ENCODE data around the gene CPEB3.
"Not testable (repeated sequence)": the region's sequence is repeated elsewhere in the genome, so short reads cannot be mapped to it uniquely, and the experiment has no call there.

The CPEB3 gene

DNA sequence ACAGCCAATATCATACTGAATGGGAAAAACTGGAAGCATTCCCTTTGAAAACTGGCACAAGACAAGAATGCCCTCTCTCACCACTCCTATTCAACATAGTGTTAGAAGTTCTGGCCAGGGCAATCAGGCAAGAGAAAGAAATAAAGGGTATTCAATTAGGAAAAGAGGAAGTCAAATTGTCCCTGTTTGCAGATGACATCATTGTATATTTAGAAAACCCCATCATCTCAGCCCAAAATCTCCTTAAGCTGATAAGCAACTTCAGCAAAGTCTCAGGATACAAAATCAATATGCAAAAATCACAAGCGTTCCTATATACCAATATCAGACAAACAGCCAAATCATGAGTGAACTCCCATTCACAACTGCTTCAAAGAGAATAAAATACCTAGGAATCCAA lies 156.8 kb downstream of the CPEB3 start:
- not testable (repeated sequence) for DNase-seq

DNA sequence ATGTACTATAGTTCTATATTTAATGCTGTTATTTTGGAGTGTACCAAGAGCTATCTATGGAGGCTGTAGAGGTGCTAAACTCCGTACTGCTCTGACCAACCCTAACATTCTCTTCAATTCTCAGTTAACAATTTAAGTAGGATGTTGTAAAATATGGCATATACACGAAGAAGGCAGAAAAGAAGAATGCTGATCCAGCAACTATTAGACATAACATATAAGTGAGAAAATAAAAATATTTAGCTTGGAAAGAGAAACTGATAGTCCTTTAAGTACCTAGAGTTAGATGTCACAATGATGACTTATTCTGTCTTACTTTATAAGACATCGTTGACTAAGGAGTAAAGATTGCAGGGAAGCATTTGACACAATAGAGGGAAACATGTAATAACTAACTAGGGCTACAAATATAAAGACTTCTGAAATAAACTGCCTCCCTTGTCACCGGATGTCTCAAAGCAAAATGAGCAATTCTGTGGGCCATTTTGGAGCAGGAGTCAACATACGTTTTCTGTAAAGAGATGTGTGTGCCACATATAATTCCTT lies 159.5 kb downstream of the CPEB3 start:
- DNase-seq = no peak

DNA sequence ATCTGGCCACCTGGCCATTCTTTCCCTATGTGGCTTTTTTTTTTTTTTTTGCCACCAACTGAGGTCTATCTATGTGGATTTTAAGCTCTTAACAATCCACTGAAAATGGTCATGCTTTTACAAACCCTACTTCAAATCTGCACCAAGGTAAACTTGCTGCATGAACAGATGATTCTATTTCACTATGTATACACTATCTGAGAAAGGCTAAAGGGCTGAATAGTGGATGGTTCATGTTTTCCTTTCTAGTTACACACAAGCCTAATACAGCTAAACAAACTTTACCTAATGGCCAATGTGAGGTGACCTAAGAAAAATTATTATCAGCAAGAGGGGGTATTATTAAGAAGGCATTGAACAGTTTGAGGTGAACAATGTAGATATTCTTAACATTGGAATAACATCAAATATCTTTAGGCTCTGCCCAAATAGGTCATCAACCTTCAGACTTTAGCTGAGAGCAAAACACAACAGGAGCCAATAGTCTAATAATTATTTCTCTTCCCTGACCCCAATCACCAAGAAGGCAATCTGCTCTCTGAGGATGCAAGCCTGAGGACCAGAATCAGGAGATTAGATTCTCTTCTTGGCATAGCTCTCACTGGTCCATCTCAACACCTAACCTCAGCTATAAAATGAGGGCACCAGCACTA lies 160.1 kb downstream of the CPEB3 start:
- no peak for DNase-seq

DNA sequence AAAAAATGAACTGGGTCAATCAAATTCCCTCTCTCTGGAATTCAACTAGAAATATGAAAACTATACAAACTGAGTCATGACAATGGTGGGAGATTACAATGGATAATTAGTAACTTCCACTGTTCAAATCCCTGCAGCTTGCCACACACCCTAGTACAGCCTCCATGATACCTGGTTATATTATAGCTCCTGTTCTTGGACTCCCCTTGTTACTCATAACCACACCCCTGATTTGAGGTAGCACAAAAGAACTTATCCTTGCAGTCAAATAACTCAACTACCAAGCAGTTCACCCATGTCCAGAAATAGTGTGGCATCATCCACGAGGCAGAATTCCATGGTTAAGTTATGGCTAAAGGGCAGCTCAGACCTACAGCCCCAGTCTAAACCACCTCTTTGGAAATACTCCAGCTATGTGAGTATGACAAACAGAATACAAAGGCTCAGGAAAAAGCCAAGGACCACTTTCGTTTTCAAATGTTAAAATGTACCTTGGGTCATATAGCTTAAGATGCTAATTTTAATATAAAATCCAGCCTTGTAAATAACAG lies 164.7 kb downstream of the CPEB3 start:
- no peak for DNase-seq

DNA sequence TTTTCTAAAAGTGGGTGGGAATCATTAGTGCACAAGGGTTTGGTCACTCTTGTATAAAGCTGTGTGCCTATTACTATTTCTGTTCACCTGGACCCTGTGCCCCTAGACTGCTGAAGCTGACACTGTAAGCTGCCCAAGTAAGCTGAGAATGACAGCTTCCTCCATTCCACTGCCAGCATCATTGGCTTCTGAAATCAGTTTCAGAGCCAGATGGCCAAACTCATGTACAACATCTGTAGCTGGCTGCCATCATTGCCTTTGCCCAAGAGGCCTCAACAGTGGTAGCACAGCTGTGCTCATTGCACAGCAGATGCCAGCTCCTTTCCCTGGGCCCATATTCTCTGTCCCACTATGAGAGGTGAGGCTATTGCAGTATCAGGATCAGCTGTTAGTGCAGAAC lies 165.7 kb downstream of the CPEB3 start:
- DNase-seq = no peak

DNA sequence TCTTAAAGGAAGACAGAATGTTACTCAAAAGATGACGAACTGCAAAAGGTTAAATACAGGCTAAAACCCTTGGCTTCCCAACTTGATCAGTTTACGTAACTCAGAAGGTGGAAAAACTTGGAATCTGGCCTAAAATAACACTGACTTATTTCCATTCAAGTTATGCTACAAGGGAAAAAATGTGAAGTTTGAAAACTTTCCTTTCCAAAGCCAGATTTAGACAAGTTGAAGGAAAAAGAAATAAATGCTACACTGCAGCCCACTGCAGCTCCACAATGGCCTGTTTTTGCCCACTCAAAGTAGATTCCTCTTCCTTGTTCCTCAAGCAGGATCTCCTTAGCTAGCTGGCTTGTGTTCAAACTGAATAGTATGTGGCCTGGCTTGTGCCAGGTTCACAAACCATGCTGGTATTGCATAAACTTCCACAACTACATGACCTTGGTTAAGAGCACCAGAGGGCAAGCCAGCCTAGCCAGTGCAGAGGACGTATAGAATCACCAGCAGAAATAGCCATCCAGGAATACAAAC lies 166.2 kb downstream of the CPEB3 start:
- no peak for DNase-seq

DNA sequence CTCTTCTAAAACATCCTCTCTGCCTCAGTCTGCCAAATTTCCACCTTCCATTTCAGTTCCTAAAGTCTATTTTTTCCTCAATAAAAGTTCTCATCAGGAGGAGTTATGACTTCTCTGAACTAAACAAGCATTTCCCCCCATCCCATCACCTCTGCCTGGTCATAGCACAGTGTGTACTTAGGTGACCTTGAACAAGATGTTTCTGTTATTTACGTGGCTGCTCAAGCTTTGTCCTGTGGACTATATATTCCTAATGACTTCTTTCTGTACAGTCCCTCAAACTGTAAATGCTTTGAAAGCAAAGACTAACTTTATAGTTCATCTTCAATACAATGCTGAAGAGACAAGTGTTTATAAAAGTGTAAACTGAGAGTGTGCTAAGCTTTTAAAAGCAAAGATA lies 166.9 kb downstream of the CPEB3 start:
- DNase-seq = no peak

DNA sequence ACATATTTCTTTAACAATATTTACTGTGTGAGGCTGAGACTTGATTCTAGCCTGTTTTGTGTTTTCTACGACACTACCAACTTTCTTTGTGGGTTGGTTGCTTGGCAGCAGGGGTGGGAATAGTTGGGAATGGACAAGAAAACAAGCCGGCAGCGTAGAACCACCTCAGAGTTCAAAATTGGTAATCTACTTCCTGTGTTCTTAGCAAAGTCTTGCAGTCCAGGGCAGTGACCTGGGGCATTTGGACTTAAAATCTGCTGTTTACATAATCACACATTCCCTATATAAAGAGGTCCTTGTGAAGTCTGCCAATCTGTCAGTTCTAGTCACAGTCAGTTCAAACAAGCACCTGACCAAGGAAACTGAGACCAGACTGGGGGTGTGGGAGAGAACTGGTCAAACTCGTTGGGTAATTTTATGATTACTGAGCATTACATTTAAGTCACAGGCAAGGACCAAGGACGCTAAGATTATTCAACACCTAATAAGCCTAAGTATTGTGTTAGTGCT lies 167.9 kb downstream of the CPEB3 start:
- DNase-seq = no peak

DNA sequence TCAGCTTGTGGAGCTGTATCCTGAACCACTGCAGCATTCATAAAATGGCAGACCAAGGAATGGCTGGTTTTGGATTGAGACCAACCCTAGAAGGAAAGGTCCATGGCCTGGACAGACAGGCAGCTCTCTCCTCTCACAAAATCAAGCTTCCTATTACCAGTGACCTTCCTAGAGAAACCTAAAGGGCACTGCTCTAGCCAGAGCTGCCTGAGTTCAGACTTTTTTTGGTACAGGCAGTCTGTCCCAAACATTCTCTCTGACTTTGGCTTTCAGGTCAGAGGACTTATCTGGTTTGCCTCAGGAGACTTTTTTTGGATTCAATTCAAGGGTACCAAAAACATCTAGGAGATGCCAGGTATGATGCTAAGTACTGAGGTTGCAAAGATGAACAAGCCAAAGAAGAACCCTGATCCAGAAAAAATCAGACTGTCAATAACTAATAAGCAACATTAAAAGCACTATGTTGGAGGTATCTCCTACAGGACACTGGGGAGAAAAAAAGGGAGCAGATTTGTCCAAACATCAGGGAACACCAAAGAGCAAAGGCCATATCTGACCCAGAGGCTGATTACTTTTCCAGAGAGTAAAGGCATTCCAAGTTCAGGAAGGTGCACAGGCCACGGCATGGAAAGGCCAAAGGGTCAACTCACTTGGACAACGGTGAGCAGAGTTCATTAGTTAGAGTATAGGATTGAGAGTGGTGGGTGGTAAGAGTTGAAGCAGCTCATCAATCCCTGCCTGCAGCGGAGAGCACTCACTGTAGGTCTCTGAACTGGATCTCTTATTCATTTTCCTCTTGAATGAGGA lies 169.0 kb downstream of the CPEB3 start:
- DNase-seq = no peak

DNA sequence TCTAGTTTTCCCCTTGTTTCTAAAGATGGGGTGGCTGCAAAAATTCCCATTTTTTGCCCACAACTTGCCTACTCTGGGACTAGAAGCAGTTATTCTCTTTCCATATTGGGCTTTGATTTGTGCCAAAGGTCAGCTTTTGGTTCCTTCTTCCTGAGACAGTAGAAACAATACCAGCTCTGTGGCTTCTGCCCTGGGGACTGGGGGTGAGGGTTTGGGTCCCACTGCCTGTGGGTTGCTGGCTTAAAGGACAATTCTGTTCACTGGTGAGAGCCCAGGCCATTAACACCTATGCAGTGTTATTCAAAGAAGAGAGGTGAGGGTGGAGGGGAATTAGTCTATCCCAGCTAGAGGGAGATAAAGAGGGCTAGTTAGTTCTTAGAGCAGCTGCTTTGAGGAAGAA lies 171.5 kb downstream of the CPEB3 start:
- no peak for DNase-seq

DNA sequence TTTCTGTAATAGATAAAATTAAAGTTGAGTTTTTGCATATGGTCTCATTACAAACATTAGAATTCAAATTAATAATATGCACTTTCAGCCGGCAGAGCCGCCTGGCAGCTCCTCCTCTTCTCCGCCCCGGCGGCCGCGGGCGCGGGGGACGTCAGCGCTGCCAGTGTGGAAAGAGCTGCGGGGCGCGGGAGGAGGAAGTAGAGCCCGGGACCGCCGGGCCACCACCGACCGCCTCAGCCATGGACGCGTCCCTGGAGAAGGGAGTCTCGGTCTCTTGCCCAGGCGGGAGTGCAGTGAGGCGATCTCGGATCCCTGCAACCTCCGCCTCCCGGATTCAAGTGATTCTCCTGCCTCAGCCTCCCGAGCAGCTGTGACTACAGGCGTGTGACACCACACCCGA lies 176.0 kb downstream of the CPEB3 start:
- not testable (repeated sequence) for DNase-seq

DNA sequence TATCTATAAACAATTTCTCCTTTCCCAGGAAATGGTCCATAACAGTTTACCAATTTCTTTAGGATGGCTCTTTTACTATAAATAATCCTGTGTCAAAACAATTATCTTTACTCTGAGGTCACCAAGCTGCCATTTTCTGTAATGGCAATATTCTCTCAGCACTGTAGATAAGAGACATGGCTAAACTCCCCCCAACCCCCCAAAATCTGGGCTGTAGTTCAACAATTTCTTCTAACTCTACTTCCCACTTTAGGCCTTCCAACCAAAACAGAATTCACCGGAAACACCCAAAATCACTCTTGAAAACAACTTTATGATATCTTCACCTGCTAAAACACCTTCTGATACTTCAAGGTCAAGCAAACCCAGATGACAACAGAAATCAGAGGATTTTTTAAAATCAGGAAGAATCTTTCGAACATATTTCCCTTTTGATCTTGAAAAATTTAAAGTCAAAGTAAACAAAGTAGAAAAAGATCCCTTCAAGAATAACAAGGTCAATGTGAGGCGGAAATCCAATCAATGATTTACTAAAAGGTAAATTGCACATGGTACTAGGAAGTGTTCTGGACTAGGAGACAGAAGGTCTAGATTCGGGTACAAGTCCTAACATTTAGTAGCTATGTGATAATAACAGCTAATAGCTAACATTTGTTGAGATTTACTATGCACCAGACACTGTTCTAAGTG lies 176.8 kb downstream of the CPEB3 start:
- no peak for DNase-seq

DNA sequence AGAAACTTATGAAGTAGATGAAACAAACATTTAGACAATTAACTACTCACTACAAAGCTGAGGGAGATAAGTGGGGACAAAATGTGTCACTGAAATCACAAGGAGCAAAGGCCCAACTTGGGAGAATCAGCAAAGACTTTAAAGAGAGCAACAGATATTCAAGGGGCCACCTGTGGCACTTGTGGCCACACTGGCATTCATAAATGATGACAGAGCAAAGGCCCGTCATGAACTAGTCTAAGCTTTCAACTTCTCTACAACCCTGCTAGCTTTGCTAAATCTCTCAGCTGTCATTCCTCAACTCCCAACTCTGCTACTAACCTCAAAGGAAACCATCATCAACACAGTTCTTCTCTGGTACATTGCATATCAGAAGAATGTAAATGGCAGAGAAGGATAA lies 178.4 kb downstream of the CPEB3 start:
- DNase-seq = no peak

DNA sequence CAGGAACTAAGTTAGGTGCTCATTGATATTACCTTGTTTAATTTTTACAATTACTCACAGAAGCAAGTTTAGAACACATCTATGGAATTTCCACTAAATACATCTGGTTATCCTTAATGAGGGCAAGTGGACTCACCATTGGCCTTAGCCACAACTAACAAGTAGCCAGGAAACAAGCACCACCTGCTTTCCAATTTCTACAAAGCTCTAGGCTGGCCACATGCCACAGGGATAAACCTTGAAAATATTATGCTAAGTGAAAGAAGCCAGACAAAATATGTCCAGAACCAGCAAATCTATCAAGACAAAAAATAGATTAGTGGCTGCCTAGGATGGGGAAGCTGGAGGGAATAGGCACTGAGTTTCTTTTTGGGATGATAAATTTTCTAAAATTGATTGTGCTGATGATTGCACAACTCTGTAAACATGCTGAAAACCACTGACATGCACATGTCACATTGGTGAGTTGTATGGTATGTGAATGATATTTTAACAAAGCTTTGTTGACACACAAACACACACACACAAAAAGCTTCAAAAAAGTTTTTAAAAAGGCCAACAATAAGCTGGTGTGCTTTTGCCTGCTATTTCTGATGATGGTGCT lies 179.4 kb downstream of the CPEB3 start:
- DNase-seq = no peak

DNA sequence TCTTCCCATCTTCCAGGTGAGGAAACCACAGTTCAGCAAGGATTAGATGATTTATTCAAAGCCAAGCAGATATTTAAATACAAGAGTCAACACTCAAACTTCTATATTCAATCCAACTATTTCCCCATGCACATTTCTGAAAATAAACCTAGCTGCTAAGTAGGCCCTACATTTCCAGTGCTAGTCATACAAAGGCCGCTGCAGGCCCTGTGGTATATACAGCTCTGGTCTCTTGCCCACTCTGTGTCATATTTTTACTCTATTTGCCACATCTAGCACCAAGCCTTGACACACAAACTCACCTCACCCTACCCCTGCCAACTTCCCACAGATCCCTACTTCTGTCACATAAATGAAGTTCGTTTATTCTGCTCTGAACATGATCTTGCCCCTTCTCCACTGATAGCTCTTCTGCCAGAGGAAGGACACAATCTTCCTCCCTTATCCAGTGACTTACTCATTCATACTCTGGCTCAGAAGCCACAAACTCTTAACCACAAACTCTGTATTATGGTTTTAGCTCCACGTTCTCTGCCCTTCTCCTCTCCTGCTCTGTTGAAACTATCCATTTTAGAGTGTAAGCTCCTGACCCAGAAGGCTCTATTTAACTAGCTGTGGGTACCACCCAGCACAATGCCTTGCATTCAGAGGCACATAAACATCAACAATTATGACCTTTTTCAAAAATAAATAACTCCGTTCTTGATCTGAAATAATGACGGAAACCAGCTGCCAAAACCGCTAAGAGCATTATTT lies 180.7 kb downstream of the CPEB3 start:
- DNase-seq = no peak

DNA sequence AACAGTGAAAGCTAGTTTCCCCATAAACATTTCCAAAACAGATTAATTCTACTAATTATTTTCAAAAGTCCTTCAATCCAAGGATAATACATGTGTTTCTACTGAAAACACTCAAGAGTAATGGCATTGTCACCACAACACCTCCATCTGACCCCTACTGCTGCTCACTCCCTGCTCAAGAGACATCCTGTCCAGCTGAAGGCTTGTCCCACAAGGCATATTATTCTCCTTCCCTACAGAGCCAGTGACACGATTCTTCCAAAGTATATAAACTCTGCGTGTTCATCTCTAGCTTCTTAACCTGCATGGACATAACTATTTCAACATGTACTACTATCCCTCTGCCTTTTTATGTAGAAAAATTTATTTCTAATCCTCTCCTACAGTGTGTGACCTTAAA lies 182.1 kb downstream of the CPEB3 start:
- DNase-seq = no peak

DNA sequence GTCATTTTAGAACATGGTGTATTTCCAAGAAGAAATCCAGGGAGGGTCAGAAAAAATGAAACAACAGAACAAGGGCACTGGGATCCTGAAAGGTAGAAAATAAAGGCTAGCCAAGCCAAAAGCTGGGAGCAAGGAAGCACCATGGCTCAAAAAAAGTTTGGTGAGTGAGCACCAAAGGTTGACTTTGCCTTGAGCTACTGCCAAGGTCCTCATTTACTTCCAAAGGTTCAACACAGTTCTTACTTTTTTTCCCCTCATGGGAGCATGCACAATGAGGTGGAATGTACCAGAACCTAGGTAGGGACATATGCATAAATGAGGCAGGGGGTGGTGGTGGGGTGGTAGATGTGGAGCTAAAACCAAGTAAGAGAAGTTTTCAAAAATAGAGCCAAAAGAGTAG lies 182.8 kb downstream of the CPEB3 start:
- DNase-seq = no peak

DNA sequence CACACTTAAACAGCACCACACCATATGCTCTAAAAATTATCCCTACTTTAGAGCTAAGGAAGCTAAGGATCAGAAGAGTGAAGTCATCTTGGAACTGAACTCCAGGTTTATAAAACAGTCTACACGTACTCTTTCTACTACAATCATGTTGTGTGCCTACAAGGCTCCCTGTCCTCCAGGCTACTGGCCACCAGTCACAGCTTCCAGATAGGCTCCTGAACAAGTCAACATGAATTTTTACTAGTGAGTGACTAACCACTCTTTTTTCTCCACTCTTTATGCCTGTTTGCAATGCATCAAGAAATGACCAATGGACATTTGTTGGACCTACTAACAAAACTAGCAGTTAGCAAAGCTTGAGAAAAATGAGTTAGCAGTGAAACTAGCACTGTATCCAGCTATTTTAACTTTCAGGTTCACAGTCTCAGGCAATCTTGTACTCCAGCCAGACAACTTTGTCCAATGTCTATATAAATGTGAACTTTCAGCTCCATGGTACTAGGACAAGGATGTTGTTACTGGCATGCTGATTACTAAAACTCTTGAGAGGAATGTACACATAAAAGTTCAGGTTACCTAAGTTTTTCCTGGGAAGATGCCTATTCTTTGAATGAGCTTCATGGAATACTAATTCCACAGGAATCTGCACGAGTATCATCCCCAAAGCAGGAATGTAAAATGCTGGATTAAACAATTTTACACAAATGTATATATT lies 187.3 kb downstream of the CPEB3 start:
- DNase-seq = no peak

DNA sequence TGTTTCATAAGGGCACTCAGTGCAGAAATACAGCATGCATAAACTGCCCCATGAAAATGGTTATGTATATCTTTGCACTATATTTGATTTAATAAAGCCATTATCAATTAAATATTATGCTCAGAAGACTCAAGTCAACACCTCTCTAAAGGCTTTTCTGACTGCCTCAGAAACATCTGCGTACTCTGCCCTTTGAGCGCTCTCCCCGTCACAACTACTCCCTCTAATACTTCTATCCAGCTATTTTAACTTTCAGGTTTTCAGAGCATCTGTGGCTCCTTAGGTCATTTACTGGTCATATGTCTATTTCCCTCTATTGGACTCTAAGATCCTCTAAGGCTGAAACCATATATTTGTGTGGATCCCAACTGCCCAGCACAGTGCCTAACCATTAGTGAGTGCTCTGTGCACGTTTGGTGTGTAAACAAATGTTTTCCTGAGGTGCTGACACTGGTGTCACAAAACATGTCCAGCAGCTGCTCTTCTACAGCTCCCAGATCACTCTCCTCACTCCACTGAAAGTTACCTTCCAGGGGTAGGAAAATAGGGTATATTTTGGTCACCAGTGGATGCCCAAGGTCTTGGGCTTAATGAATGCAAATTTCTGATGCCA lies 188.2 kb downstream of the CPEB3 start:
- DNase-seq = no peak

DNA sequence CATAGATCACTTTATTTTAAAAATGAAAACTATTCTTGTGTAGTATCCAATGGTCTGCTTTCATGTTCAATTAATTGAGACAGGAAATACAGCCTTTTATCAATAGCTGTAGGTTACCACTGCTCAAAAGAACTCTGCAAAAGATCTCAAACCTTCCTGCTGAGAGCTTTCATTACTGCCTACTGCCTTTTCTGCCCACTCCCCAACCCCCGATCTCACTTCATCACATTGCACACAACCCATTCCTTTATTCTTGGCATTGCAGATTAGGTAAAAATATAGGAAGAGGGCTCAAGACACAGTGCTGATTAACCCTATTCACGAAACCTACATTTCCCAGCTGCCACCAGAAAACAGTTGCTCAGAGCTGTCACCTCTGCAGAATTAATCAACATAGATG lies 195.9 kb downstream of the CPEB3 start:
- no peak for DNase-seq

DNA sequence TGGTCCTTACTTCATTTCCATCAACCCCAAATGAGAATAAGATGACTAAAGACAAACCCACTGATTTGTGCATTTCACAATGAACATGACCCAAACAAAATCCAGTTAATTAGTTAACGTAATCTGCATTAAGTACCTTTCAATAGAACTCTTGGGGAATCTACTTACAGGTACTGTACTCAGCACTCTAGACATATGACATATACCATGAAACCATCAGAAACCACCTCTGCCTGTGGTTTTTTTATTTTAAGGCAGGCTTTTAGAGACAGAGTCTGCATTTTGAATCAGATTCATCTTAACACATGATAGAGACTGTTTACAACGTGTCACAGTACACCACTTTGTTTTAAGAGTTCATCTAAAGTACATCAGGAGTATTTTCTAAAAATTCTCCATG lies 198.9 kb downstream of the CPEB3 start:
- DNase-seq = no peak
